ENCODE measurements around the gene OR5AN1.

Gene OR5AN1

DNA sequence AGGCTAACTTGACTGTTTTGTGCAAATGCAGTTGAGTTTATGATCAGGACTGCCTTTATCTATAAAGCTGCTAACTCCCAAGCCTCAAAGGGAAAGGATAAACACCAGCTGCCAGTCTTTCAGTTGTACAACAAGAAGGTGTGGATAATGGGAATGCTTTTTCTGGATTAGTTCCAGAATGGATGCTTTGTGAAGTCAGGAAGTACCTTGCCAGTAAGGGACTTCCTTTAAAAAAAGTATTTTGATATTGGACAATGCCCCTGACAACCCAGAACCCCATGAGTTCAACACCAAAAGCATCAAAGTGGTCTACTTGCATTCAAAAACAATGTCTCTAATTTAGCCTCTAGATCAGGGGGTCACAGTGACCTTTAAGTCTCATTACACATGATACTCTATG, 35.5 kb downstream of the OR5AN1 start:
- no peak overlapping the region for H3K27ac Mint-ChIP-seq
- H3K4me3 Mint-ChIP-seq, result no peak overlapping the region
- DNase-seq, result no peak
- H3K36me3 Mint-ChIP-seq (ENCODE audit: low read depth), result no peaks in the 10 kb centered on the region
- H3K27me3 Mint-ChIP-seq (ENCODE audit: low read depth, poor library complexity), result peaks cover 5% of the 10 kb centered on the region
- H3K9me3 Mint-ChIP-seq, result peaks cover 4% of the 10 kb centered on the region
- TF ChIP-seq, protein P1, sequence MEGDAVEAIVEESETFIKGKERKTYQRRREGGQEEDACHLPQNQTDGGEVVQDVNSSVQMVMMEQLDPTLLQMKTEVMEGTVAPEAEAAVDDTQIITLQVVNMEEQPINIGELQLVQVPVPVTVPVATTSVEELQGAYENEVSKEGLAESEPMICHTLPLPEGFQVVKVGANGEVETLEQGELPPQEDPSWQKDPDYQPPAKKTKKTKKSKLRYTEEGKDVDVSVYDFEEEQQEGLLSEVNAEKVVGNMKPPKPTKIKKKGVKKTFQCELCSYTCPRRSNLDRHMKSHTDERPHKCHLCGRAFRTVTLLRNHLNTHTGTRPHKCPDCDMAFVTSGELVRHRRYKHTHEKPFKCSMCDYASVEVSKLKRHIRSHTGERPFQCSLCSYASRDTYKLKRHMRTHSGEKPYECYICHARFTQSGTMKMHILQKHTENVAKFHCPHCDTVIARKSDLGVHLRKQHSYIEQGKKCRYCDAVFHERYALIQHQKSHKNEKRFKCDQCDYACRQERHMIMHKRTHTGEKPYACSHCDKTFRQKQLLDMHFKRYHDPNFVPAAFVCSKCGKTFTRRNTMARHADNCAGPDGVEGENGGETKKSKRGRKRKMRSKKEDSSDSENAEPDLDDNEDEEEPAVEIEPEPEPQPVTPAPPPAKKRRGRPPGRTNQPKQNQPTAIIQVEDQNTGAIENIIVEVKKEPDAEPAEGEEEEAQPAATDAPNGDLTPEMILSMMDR (IDR thresholded peaks at IDR 0.05), result no peak
- no peaks in the 10 kb centered on the region for H3K4me1 Mint-ChIP-seq

DNA sequence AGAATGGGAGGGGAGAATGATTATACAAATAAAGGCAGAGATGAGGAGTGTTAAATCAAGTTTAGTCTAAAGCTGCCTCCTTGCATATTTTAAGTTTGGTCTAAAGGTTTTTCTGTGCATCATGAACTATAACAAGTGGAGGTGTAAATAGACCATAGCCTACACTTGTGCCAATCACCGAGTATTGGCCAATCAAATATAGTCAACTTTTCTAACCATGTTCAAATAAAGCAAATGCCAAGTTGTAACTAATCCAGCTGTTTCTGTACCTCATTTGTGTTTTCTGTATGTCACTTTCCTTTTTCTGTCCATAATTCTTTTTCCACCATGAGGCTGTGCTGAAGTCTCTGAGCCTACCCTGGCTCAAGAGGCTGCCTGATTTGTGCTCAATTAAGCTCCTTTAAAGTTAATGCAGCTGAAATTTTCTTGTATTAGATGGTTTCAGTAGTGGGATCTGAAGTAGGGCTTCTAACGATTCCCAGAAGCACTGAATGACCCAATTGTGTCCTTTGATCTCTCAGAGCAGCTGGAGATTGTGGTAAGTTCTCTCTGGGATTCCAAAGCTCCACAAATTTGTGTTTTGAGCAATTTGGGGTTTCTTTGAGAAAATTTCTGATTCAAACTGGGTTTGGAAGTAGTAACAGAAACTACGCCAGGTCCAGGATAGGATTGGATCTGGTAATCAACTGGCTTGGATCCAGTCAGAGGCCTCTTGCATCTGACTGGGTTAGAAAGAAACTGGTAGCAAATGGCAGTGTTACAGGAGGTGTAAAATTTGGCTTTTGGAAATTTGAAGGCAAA, 42.0 kb downstream of the OR5AN1 start:
- Mint-ChIP-seq H3K4me3 (no peak overlapping the region), H3K27ac (no peak overlapping the region)
- TF ChIP-seq, protein P1 (IDR thresholded peaks at IDR 0.05), result no peak

DNA sequence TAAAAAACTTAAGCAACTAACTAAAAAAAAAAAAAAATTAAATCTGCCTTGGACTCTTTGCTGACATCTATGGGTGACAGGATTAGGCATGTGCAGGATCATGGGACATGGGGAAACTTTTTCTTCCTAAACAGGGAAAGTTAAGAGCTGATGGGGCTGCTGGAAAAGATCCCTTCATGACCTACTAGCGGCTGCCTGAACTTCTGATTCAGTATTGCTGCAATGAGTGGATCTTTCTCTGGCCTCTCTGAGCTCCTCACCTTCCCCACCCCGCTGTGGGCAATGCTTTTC, 42.5 kb downstream of the OR5AN1 start:
- Mint-ChIP-seq H3K36me3 (ENCODE audit: low read depth) (no peaks in the 10 kb centered on the region), H3K4me3 (no peak overlapping the region), H3K27me3 (ENCODE audit: low read depth, poor library complexity) (no peaks in the 10 kb centered on the region), H3K4me1 (no peaks in the 10 kb centered on the region), H3K27ac (no peak overlapping the region), H3K9me3 (peaks cover 32% of the 10 kb centered on the region)
- no peak for DNase-seq
- TF ChIP-seq, protein P1 (IDR thresholded peaks at IDR 0.05), result no peak

More for the DNA sequence above, 42.0 kb downstream of the OR5AN1 start:
- DNase-seq, result no peak
- H3K9me3 Mint-ChIP-seq, result peaks cover 27% of the 10 kb centered on the region
- H3K4me1 Mint-ChIP-seq, result no peaks in the 10 kb centered on the region
- no peaks in the 10 kb centered on the region for H3K27me3 Mint-ChIP-seq (ENCODE audit: low read depth, poor library complexity)
- H3K36me3 Mint-ChIP-seq (ENCODE audit: low read depth), result no peaks in the 10 kb centered on the region

DNA sequence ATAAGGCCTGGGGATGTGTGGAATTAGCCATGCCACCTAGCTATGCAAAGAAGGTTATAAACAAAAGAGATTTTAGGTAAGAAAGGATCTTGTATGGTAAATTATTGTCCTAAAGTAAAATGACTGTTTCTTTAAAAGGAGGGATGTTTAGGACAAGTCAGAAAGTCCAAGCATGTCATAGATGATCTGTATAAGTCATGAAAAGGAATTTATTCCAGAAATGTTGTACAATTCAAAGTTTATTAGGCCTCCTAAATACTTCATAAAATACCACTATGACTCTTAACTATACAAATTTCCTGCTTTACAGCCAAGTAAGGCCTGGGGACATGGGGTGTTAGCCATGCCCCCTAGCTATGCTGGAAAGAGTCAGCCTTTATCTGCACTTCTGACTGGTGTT, 44.9 kb downstream of the OR5AN1 start:
- TF ChIP-seq, protein P1 (IDR thresholded peaks at IDR 0.05), result no peak
- no peak overlapping the region for H3K27ac Mint-ChIP-seq
- H3K27me3 Mint-ChIP-seq (ENCODE audit: low read depth, poor library complexity), result no peaks in the 10 kb centered on the region
- H3K36me3 Mint-ChIP-seq (ENCODE audit: low read depth), result no peaks in the 10 kb centered on the region
- no peak overlapping the region for H3K4me3 Mint-ChIP-seq
- H3K9me3 Mint-ChIP-seq, result peaks cover 43% of the 10 kb centered on the region
- H3K4me1 Mint-ChIP-seq, result no peaks in the 10 kb centered on the region
- DNase-seq, result no peak

DNA sequence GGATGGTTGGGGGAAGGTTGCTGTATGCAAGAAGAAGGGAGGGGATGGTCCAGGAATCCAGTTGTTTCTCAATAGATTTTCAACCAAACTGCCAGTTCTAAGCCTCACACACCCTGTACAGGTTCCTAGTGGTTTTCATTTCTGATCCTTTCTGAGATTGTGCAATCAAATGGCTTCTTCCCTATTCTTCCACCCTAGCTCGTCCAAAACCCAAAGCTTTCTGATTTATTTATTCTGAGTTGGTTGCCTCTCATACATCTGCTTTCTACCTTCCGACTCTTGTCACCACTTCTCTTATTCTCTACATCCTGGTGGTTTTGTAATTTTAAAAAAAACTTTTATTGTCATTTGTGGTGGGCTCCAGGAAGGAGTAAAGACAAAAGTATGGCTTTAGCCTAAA, 55.0 kb downstream of the OR5AN1 start:
- Mint-ChIP-seq H3K27me3 (ENCODE audit: low read depth, poor library complexity) (peaks cover 4% of the 10 kb centered on the region), H3K4me3 (no peak overlapping the region), H3K4me1 (peaks cover 5% of the 10 kb centered on the region), H3K9me3 (peaks cover 20% of the 10 kb centered on the region), H3K36me3 (ENCODE audit: low read depth) (no peaks in the 10 kb centered on the region), H3K27ac (no peak overlapping the region)
- no peak for DNase-seq
- TF ChIP-seq, protein P1 (IDR thresholded peaks at IDR 0.05), result no peak

DNA sequence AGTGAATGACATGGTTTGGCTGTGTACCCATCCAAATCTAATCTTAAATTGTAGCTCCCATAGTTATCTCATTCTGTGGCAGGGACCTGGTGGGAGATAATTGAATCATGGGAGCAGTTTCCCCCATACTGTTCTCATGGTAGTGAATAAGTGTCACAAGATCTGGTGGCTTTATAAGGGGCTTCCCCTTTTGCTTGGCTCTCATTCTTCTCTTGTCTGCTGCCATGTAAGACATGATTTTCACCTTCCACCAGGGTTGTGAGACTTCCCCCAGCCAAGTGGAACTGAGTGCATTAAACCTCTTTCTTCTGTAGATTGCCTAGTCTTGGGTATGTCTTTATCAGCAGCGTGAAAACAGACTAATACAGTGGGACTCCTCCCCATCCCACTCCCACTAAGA, 56.4 kb downstream of the OR5AN1 start:
- no peak overlapping the region for H3K4me3 Mint-ChIP-seq

More for the DNA sequence above, 56.4 kb downstream of the OR5AN1 start:
- no peak overlapping the region for H3K27ac Mint-ChIP-seq
- H3K27me3 Mint-ChIP-seq (ENCODE audit: low read depth, poor library complexity), result peaks cover 4% of the 10 kb centered on the region
- peaks cover 11% of the 10 kb centered on the region for H3K4me1 Mint-ChIP-seq
- no peak for DNase-seq
- H3K36me3 Mint-ChIP-seq (ENCODE audit: low read depth), result no peaks in the 10 kb centered on the region
- peaks cover 12% of the 10 kb centered on the region for H3K9me3 Mint-ChIP-seq
- TF ChIP-seq, protein P1 (IDR thresholded peaks at IDR 0.05), result no peak

Measured in nephron progenitor cell (in vitro differentiated cells).